HG03064 (cell line): Measurements from ENCODE around the gene TNFRSF8.

Source experiments
- ATAC-seq: cut with Tn5 transposase; IDR thresholded peaks from one replicate; pipeline ENCODE4 v1.9.1; 2021; ENCODE audit warnings: low read depth; ENCODE audit not compliant: unreplicated experiment

TNFRSF8 gene

DNA sequence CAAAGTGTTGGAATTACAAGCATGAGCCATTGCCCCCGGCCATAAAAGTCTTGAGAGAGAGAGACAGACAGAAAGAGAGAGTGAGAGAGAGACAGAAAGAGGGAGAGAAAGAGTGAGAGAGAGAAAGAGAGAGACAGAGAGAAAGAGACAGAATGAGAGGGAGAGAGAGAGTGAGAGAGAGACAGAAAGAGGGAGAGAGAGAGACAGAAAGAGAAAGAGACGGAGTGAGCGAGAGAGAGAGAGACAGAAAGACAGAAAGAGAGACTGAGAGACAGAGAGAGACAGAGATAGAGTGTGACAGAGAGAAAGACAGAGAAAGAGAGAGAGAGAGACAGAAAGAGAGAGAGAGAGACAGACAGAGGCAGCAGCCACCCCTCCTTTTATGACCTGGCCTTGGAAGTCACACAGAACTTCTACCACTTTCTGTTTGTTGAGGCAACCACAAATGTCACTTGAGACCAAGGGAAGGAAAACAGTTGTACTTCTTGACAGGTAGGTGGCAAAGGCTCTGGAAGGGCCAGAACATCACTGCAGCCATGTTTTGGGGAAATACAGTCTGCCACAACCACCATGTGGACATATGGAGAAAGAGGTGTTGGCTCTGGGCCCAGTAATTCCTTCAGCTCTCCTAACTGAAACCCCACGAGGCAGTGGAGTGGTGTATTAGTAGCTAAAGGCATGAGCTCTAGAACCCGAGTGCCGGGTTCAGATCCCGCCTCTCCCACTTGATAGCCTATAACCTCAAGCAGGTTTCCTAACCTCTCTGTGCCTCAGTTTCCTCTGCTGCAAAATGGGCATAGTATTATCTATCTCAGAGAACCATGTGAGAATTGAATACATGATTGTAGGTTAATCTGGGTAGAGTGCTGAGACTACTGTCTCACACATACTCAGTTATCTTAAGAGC is 50.6 kb downstream of the TNFRSF8 start:
- ATAC-seq, result no peak

DNA sequence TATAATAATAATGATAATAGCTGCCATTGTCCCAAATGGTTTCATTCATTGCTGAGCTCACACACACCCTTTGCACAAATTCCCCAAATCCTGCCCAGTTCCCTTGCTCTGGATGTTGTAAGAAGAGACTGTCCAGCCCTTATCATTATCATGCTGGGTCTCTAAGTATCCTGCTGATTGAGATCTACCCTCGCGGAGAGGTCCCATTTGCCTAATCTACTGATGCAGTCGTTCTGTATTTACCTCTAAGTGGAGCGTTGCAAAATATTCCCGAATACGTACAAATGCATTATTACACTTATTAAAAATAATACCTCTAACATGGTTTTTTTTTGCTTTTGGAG is 51.2 kb downstream of the TNFRSF8 start:
- no peak for ATAC-seq

DNA sequence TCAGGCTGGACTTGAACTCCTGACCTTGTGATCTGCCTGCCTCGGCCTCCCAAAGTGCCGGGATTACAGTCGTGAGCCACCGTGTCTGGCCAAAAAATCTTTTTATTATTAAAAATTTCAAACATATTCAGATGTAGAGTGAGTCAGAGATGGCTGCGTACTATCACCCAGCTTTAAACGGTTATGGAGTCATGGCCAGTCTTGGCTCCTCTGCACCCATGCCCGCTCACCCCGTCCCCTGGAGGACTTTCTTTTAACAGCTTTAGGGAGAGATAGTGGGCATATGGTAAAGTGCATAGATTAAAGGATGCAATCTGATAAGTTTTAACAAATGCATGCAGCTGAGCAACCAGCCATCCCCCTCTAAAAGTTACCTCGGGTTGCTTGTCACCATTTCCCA is 51.8 kb downstream of the TNFRSF8 start:
- no peak for ATAC-seq

DNA sequence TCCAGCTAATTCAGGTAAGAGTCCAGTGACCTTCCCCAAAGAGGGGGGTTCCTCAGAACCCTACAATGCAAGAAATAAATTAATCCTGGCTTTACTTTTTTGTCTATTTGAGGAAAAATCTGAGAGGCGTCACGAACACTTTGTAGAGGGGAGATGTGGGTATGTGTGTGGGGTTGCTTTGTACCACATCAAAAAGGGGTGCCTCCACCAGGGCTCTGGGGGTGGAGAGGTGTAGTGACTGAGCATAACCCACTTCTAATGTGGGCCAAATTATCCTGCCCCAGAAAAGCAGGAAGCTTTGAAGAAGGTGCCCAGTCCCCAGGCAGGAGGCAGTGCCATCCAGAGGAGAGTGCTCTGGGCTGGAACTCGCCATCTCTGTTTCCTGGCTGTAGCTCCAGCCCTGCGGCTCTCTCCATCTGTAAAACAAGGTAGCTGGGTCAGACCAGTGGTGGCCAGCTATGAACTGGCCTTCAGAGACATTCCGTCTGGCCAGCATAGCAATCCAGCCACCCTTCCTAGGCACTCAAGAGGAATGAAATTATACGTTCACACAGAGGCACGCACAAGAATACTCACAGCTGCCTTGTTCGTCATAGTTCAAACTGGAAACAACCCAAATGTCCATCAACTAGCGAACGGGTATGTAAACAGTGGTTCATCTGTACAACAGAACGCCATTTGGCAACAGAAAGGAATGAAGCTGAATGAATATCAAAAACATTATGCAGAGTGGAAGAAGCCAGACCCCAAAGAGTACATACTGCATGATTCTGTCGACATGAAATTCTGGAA is 58.3 kb downstream of the TNFRSF8 start:
- ATAC-seq, result no peak

DNA sequence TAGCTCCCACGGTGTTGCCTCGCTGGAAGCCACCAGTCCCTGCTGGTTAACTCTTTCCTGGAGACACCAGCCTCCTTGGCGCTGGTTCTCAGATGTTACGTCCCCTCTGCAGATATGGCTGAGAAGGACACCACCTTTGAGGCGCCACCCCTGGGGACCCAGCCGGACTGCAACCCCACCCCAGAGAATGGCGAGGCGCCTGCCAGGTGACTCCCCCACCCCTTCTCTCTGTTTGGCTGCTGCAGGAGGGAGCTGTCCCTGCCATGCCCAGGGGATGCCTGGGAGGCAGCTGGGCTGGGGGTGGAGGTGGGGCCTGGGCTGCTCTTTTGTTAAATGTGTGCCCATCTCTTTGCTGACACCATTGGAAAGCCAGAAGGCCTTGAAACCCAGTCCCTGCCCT is 60.1 kb downstream of the TNFRSF8 start:
- ATAC-seq, result no peak

DNA sequence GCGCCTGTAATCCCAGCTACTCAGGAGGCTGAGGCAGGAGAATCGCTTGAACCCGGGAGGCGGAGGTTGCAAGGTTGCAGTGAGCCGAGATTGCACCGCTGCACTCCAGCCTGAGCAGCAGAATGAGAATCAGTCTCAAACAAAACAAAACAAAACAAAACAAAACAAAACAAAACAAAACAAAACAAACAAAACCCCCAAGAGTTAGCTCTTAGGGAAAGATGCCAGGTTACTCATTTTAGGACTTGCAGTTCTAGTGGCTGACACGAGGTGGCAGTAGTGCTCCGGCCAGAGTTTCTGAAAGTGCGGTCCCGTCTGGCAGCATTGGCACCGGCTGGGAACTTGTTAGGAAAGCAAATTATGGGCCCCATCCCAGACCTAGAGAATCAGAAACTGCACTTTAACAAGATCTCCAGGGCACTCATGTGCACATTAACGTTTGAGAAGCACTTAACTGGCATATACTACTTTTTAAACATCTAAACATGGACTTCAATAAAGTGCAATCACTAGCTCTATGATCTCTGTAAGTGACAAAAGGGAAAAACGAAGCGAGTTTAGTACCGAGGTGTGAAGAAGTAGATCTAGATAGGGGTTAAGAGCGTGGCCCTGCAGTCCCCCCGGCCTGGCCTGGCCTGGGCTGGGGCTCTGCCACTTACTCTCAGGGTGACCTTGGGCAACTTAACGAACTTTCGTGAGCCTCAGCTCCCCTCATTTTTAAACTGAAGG is 61.8 kb downstream of the TNFRSF8 start:
- no peak for ATAC-seq

DNA sequence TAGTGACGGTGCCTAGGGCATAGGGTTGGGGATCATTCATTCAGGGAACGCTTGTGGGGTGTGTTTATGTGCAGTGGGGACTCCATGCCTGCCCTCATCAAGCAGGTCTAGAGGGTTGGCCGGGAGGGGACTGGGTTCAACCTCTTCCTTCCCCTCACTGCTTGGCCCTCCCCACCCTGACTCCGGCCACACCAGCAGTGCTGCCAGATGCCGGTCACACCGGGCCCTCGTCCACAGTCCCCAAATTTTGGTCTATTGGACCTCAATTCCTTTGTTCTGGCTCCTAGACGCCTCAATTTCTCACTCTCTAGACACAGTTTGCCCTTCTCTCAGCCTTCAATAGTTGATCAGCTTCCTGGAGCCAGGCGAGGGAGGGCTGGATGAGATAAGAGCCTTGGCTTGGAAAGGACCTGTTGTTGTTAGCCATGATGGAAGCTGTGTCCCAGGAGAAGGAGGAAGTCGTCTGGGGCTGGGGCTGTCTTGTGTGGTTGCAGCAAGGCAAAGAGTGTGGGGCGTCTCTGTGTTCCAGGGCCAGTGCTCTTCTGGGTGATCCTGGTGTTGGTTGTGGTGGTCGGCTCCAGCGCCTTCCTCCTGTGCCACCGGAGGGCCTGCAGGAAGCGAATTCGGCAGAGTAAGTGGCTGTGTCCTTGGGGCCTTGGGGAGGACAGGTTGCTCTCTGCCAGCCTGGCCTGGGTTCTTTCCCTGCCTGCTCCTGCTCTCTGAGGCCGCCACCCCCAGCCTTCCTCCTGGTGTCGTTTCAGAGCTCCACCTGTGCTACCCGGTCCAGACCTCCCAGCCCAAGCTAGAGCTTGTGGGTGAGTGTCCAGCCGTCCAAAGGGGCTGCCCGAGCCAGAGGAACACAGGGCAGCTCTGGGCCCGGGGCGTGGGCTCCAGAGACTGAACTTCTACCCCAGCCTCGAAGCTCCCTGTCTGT is 62.6 kb downstream of the TNFRSF8 start:
- no peak for ATAC-seq

DNA sequence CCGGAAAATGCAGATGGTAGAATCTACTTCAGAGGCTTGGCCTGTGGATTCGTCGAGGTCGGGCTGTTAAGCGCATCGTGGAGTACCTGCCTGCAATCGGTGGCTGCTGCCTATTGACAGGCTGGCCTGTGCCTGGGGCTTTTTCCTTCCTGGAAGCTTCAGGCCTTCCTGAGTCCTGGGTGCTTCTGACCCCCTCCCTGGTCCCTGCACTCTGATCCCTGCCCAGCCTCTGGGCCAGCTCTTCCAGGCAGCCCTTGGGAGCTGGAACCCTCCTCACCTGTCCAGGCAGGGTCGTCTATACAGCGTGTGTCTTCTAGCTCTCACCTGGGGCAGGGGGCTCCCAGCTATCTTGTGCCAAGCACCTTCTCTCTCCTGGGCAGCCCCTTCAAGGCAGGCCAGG is 63.7 kb downstream of the TNFRSF8 start:
- no peak for ATAC-seq

DNA sequence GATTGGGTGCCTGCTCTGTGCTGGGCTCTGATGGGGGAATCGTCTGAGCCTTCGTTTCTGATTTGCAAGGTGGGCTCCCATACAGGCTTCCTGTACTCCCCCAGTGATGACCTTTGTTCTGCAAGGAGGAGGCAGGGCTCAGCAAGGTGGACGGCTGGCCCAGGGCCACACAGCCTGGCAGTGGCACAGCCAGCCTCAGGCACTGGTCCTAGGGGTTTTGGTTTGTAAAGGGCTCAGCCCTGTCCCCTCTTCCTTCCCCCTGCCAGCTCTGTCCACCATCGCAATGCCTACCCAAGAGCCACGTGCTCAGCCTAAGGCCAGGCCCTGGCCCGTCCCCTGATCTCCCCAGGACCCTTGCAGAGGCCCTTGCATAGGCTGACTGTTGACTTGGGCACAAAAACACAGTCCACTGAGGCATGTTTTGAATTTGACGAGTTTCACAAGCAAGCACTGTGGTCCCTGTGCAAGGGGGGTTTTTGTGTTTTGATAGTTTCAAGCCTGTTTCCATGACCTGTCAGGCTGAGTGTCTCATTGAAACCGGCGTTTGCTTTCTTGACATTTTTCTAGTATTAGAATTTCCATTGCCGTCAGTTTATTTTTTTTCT is 64.2 kb downstream of the TNFRSF8 start:
- no peak for ATAC-seq

DNA sequence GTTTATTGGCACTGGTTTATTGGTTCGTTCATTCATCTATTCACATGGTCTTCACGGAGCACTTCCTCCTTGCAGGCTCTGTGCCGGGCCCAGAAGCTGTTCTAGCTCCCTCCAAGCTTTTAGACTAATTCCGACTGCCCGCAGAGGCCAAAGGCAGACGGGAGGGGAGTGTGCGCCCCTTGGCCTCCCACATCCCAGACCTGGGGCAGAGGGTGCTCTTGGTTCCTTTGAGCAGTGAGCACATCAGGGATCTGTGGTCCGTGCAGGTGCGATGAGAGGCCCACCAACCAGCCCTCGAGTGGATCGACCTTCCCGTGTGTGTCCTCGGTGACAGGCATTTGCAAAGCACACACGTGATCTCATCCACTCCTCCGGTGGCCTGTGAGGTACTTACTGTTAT is 65.0 kb downstream of the TNFRSF8 start:
- no peak for ATAC-seq

DNA sequence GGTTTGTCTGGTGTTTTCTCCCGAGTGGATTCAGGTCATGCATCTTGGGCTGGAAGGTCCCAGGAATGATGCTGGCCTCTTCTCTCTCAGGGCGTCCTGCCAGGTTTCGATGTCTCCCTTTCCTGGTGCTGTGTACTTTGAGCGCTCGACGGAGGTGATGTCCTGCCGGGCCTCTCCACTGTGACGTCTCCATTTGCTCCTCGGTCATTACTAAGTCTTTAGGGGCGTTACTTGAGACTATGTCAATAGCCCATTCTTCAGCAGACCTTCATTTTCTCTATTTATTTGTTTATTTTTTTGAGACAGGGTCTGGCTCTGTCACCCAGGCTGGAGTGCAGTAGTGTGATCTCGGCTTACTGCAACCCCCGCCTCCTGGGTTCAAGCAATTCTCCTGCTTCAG is 66.5 kb downstream of the TNFRSF8 start:
- no peak for ATAC-seq

DNA sequence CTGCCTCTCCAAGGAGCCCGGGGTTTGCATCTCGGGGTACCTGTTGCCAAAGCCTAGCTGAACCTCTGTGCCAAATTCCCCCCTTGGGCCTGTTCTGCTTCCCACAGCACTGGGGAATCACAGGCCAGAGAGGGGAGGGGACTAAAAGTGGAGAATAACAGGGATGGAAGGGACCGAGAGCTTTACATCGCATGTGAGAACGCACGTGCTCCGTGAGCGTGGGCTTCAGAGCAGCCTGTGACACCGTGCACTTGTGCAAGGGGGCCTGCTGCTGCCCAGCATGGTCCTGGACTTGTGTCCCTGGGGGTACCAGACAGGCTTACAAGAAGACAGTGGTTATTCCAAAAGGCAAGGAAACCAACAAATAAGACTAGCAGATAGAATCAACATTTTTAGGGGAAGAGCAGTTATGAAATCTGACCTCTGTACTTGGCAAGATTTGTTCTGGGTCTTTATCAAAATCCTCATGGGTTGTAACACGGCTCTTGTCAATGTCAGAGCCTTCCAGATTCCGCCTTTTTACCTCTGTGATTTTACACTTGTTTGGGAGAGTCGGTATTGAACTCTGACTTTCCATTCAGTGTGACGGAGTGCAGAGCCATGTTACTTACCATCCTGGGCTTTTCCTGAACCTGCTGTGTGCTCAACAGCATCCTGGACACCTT is 67.5 kb downstream of the TNFRSF8 start:
- ATAC-seq, result no peak

DNA sequence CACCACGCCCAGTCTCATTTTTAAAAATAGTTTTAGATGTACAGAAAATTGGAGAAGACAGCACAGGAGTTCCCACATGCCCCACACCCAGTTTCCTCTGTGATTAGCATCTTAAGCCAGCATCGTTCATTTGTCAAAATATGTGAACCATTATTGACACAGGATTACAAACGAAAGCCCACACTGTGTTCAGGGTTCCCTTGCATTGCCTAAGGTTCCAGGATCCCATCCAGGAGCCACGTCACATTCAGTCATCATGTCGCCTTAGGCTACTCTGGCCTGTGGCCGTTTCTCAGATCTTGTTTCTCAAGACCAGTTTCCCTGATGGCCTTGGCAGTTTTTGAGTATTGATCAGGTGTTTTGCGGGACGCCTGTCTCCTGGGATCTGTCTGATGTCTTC is 69.0 kb downstream of the TNFRSF8 start:
- no peak for ATAC-seq

DNA sequence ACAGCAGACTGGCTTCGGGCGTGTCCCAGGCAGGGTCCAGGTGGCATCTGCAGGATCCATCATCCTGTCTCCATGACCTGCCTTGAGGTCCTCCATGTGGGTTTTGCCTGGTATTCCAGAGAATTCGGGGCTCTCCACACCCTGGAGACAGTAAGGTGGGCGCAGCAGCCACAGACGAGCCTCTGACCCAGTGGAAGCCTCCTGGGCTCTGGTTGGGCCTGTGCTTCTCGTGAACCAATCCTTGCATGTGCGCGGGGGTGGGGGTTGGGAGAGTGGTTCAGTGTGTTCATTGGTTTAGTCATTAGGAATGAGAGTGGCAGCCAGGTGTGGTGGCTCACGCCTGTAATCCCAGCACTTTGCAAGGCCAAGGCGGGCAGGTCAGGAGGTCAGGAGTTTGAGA is 71.6 kb downstream of the TNFRSF8 start:
- ATAC-seq, result no peak

DNA sequence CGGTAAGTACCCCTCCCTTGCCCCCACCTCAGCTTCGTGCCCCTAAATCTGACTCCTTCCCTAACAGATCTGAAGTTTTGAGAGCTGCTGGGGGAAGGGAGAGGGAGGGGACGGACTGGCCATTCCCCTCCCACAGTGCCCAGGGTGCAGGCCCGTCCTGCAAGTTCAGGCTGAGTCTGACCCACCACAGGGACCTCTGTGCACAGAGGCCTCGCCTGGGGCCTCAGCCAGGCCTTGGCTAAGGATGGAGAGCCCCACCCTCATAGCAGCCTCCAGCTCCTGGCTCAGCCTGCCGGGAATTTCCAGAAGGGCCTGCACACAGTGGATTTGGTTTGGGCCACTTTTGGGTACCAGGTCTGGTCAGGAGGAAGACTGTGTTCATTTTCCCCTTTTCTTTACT is 72.5 kb downstream of the TNFRSF8 start:
- ATAC-seq, result no peak

DNA sequence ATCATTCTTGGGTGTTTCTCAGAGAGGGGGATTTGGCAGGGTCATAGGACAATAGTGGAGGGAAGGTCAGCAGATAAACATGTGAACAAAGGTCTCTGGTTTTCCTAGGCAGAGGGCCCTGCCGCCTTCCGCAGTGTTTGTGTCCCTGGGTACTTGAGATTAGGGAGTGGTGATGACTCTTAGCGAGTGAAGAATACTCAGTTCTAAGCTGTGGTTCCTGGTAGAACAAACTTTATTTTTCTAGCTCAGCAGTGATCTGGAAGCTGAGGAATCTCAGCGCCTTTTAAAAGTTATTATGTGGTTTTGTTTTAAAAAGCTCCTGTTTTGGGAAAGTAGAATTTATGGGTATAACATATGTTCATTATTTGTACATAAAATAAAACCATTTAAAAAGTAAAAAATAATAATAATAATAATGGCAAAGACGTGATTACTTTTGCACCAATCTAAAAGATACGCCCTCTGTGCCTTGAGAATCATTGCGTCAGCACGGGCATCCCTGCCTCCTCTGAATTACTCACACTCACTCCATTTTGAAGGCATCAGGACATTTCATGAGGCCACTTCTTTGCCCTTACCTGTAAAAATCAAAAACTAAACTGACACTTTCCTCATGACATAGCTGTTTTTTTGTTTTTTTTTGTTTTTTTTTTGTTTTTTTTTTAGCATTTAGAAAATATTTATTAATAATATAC is 74.0 kb downstream of the TNFRSF8 start:
- no peak for ATAC-seq

DNA sequence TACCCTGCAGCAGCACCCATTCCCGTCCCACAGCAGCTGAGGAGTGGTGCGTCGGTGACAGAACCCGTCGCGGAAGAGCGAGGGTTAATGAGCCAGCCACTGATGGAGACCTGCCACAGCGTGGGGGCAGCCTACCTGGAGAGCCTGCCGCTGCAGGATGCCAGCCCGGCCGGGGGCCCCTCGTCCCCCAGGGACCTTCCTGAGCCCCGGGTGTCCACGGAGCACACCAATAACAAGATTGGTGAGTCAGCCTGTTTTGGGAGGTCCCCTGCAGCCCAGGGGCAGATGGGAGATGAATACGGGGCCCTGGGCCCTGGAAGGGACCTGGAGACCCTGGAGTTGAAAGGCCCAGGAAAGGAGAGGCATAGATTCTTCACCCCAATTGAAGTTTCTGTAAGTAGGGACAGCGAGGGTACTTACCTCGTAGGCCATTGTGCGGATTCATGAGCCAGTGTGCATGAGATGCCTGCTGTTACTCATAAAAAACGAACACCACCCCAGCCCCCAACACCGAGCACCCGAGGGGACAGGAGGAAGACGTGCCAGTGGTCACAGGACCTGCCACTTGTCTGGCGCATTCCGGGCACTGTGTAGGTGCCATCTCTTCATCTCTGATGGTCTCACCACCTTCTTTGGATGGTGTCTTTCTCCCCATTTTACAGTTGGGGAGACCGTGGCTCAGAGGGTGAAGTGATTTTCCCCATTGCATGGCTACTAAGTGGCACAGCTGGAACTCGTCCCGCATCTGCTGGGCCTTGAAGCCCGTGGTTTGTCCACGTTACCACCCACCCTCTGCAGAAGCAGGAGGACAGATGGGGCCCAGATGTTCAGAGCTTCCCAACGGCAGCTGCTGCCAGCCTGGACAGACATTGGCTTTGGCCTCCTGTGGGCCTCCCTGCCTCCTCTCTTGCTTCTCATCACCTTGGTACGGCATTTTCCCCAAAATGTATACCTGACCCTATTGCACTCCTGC is 75.4 kb downstream of the TNFRSF8 start:
- ATAC-seq, result no peak

DNA sequence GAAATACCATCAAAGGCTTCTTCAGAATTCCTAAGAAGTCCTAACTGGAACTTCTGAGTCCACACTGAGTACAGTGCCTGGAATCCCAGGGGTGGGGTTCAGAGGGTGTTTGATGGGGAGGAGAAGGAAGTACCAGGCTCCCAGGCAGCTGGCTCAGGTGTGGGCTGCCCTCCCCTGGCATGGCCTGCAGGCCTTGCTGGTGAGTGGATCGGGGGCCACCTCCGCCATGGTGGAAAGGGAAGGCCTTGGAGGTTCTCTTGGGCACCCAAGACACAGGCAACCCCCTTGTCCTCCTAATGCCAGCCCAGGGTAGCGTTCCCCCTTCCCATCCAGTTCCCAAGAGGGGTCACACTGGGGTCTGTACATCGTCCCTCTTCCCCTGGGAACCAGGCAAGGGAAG is 76.9 kb downstream of the TNFRSF8 start:
- ATAC-seq, result no peak
